Cerebellar nuclear complex (tissue), 1 donor: ENCODE results near the gene TSPEAR.
"Not testable (repeated sequence)": the region's sequence is repeated elsewhere in the genome, so short reads cannot be mapped to it uniquely, and the experiment has no call there.

Experiments used
- DNase-seq, 2 experiments: peaks; one replicate each; lab custom pipeline; 2025; lab: John Stamatoyannopoulos, UW

The TSPEAR gene

GRCh38 chr21:44568667-44569556 lies 142.5 kb downstream of the TSPEAR start:
- no peak for DNase-seq

DNA sequence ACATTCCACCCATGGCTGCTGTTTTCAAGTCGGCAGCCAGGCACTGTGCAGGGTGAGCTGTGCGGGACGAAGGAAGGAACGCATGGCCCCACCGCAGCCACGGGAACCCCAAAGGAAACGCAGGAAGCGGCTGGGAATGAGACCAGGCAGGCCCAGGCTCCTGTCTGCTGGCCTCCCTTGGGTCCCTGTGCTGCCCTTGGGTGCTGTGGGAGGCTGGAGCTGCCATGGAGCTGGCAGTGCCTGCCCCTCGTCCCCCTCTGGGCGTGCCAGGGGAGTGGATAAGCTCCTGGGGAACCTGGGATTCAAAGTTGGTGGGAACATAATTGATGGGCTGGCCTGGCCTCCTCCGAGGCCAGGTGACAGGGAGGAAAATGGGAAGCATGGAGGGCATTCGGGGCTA lies 143.1 kb downstream of the TSPEAR start:
- no peak for DNase-seq

DNA sequence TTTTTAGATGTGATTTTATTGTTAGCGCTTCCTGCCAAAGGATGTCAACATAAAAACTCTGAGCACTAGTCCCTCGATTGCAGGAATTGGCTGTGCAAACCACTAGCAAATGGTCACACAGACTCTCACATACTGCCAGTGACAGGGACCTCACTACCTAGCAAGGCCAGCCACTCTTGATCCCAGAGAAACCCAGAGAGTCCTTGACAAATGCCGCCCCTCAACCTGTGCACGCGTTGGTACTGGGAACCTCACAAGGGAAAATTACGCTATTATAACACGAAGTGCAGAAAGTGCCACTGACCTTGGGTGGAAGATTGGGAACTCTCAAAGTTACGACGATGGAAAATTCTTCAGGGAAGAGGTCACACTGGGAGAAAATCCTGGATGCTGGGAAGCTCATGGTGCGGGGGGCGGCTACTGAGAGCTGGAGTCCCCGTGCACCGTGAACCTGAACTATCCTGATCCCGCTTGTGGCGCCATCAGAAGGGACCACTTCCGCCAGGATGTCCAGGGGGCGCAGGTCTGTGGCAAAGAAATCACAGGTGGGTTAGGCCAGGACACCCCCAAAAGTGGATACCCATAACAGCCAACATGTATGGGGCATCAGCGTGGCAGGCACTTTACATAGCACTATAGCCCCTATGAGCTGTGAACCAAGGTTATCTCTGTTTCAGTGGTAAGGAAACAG lies 143.7 kb downstream of the TSPEAR start:
- DNase-seq = no peak

- no peak for DNase-seq
These were observed 145.0 kb downstream of the TSPEAR start for GRCh38 chr21:44566403-44566802.

- no peak for DNase-seq
These were observed 146.3 kb downstream of the TSPEAR start for GRCh38 chr21:44564886-44565598.

DNA sequence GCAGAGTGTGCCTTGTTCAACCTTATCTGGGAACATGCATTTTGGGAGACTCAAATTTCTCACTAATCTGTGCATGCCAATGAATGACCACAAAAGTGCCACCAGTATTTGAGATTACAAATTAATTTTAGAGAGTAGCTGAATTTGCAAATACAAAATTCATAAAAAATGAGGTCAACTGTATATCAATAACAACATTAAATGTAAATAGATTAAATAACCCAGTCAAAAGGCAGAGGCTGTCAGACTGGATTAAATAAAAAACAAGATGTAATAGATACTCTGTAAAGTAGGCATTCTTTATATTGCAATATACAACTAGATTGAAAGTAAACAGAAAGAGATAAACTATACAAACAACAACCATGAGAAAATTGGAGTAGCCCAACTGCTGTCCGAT lies 147.3 kb downstream of the TSPEAR start:
- DNase-seq = no peak

DNA sequence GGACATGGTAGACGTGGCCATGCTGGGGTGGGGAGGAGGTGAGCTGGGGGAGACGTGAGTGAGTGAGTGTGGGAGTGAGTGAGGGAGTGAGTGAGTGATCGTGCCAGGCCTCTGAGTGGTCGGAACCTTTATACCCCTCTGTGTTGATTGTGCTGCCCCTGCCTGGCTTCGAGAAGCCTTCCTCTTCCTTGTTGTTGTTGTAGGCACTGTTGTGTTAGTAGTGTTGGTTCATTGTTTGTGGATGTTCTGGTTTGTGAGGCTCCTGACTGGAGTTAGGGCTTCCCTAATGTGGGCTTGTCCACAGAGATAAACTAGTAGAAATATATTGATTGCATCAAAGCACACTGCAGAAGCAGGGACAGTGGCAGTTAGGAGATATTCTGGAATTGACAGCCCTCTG lies 152.7 kb downstream of the TSPEAR start, which contains the start of gene KRTAP10-3:
TSS of gene KRTAP10-3 (minus strand) at position 101 of the 400 bp plus-strand sequence. CDS start at position 21, 80 bp downstream.
- DNase-seq = no peak

GRCh38 chr21:44558329-44558675 lies 153.1 kb downstream of the TSPEAR start:
- DNase-seq = not testable (repeated sequence)

DNA sequence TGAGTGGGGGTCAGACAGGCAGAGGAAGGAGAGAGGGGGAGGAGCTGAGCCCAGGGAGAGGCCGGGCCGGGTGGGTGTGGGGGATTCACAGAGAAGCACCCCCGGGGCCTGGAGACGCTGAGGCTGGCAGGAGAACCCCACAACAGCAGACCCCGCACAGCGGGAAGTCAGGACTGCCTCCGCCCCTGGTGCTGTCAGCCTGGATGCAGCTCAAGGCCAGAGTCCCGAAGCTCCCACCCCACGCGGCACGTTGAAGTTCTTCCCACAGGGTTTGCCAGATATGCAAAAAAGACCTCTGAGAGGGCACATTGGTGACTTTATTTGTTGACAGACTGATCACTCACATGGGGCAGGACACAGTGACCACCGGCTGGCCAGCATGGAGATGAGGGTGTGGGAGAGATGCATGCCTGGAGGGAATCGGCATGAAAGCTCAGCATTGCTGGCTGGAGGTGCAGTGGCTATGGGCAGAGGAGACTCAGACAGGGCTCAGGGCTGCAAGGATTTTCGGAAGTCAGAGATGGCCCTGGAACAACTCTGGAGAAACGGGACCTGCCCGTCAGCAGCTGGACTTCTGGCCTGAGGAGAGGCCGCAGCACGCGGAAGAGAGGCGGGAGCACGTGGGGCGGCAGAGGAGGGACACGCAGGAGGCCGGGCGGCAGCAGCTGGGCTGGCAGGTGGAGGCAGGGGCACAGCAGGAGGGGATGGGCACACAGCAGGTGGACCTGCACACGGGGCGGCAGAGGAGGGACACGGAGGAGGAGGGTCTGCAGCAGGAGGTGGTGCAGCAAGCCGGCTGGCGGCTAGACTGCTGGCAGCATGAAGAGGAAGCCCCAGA lies 153.7 kb downstream of the TSPEAR start:
- DNase-seq = no peak

DNA sequence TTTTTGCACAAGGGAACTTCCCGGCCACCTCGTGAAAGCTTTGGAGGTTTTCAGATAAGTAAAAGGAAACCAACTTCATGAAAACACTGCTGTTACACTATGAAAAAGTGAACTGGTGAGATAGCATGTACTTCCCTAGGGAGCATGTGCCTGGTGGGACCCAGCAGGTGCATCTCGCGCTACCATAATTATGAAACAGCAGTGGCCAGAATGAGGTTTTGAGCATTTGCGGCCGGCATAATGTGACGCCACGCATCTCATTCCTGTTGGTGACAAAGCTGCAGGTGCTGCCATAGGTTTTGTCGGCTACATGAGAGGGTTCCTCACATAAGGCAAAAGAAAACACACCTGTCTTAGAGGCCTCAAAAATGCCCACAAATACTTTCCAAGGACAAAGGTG lies 154.5 kb downstream of the TSPEAR start:
- DNase-seq = no peak

DNA sequence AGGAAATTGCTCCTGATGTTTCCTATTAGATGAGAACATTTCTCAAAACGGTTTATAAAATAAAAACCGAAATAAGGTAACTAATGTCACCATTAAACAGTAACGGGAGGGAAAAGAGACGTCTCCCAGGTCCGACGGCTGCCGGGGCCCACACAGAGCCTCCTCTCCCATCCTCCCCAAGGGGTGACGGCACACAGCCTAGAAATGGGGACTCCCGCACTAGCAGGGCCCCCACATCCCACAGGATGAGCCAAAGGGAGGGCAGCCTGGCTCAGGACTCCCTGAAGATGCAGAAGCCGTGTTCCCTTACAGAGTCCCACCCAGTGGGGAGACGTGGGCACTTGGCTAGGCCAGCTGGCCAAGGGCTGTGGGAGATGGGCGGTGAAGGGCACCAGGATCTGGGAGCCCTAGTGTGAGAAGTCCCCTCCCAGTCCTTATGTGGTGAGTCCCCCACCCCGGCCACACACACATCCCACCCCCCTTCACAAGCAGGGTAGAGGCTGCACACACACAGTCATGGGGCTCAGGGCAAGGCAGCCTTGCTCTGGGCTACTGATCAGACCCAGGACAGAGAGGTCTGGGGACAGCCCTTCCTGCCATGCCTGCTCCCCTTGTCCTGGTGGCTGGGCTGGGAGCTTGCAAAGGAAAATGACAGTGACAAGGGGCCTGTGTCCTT lies 156.0 kb downstream of the TSPEAR start:
- no peak for DNase-seq

- no peak for DNase-seq
These were observed 158.7 kb downstream of the TSPEAR start for GRCh38 chr21:44552681-44553080.

GRCh38 chr21:44552136-44552535 lies 159.2 kb downstream of the TSPEAR start:
- no peak for DNase-seq

- DNase-seq = no peak
These were observed 159.9 kb downstream of the TSPEAR start, which contains the start of gene KRTAP10-2 for GRCh38 chr21:44551340-44551961. KRTAP10-2 (minus strand) TSS chr21:44551505; CDS start chr21:44551458, 47 bp downstream.

DNA sequence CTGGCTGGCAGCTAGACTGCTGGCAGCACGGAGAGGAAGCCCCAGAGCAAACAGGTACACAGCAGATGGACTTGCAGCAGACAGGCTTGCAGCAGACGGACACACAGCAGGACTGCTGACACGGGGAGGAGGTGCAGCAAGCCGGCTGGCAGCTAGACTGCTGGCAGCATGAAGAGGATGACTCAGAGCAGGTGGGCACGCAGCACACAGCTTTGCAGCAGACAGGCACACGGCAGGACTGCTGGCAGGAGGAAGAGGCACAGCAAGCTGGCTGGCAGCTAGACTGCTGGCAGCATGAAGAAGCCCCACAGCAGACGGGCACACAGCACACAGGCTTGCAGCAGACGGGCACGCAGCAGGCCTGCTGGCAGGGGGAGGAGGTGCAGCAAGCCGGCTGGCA lies 160.6 kb downstream of the TSPEAR start:
- DNase-seq = no peak

DNA sequence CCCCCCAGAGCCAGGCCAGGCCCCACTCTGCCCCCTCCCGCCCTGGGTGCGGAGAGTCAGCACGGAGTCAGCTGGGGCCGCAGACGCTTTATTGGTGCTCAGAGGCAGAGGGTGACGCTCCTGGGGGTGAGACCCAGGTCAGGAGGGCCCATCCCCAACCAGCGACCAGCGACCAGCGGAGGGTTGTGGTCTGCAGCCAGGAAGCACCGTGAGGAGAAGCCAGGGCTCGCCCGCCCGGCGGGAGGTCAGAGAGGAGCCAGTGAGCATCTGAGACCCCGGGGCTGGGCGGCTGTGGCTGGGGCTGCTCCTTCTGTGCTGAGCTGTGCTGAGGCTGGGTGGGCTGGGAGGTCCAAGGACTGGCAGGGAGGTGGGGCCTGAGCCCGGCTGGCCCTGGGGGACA lies 161.1 kb downstream of the TSPEAR start:
- not testable (repeated sequence) for DNase-seq

GRCh38 chr21:44549525-44550211 lies 161.7 kb downstream of the TSPEAR start:
- no peak for DNase-seq

- no peak for DNase-seq
These were observed 162.4 kb downstream of the TSPEAR start for GRCh38 chr21:44548922-44549321.

GRCh38 chr21:44548381-44548780 lies 163.0 kb downstream of the TSPEAR start:
- DNase-seq = no peak
